Activated CD8-positive, alpha-beta memory T cell treated with anti-CD3 and anti-CD28 coated beads, Interleukin-2, amount 50 U/mL, for 48 hours (primary cell): ENCODE results near the gene ZNF567.
"Not testable (repeated sequence)": the region's sequence is repeated elsewhere in the genome, so short reads cannot be mapped to it uniquely, and the experiment has no call there.

Source experiments
- DNase-seq: peaks from one replicate; pipeline ENCODE4 v3.0.0-alpha.2; 2020

The ZNF567 gene

DNA sequence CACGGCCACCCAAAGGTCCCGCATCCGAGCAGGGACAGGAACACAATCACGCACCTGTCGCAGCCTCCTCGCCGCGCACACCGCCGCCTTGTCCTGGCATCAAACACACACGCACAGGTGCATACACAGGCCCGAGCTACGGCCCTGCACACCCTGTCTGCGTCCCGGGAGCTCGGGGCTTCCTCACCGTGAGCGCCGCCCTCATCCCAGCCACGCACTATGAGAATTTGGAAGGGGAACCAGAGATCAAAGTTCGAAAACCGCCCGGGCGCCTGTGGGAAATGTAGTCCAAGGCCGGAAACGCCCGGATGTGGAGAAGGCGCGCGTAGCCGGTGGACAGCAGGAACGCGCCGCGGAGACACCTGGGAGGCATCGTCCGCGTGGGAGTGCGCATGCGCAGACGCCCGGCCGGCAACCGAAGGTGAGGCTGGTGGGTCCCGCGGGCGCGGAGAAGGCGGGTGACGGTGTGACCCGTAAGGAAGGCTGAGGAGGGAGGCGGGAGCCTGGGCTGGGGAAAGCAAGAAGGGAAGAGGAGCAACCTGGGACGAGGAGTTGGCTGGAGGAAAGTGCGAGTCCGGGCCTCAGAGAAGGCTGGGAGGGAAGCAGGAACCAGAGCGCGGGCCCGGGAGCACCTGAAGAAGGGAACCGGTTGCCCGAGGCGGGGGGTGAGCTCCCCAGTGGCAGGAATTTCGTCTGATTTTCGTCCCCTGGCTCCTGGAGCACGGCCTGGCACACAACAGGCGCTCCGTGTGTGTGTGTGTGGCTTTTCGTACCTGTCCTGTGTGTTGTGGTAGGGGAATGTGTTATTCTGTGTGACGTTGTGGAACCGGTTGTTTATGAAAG lies at the start of gene ZNF567:
TSS of gene ZNF567 (plus strand) at position 399 of the 843 bp plus-strand sequence. CDS start 7,256 bp downstream, outside the sequence.
- peak; percentile 100 for DNase-seq

DNA sequence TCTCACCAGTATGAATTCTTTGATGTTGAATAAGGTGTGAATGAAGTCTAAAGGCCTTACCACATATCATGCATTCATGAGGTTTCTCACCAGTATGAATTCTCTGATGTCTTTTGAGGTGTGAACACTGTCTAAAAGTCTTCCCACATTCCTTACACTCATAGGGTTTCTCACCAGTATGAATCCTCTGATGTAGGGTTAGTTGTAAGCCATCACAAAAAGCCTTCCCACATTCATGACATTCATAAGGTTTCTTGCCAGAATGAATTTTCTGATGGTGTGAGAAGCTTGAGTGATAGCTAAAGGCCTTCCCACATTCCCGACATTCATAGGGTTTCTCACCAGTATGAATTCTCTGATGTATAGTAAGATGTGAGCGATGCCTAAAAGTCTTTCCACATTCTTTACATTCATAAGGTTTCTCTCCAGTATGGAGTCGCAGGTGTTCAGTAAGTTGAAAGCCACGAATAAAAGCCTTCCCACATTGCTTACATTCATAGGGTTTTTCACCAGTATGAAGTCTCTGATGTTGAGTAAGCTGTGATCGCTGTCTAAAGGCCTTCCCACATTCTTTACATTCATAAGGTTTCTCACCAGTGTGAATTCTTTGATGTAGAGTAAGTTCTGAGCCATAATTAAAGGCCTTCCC lies 48.4 kb upstream of the ZNF567 start:
- DNase-seq: no peak

DNA sequence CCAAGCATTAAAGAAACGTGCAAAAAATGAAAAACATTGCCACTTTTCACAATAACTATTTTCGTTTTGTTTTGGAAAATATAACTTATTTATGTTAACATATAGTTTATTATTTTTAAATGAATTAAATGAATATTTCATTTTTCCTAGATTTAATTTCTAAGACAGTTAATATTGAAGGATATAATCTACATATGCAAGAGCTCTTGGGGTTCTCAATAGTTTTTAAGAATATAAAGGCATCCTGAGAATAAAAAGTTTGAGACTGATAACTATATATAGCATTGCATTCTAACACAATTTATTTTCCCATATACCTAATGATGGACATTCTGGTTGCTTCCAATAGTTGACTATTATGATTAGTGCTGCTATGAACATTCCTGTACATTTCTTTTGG lies 40.7 kb upstream of the ZNF567 start:
- no peak for DNase-seq

DNA sequence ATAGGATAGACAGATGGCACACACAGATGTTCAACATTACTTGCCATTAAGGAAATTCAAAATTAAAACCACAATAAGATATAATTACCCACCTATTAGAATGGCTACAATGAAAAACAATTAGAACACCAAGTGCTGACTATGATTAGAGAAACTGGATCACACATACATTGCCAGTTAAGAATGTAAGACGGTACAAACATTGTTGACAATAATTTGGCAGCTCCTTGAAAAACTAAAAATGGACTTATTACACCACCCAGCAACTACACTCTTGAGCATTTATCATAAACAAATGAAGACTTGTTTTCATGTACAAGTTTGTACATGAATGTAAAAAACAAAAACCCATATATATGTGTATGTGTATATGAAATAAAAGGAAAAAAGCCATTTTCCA lies 34.5 kb upstream of the ZNF567 start:
- DNase-seq: no peak

DNA sequence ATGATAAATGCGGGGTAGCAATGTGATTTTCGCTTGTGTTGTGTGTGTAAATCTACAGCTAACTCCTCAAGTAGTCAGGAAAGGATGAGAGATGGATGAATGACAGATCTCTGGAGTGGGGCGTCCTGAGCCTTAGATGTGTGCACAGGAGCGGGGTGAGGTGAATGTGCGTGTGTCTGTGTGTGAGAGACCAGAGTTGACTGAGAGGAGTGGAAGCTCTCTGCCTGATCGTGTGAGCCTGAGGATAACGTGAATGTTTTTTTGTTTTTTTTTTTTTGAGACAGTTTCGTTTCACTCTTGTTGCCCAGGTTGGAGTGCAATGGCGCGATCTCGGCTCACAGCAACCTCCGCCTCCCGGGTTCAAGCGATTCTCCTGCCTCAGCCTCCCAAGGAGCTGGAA lies 21.6 kb upstream of the ZNF567 start:
- no peak for DNase-seq

DNA sequence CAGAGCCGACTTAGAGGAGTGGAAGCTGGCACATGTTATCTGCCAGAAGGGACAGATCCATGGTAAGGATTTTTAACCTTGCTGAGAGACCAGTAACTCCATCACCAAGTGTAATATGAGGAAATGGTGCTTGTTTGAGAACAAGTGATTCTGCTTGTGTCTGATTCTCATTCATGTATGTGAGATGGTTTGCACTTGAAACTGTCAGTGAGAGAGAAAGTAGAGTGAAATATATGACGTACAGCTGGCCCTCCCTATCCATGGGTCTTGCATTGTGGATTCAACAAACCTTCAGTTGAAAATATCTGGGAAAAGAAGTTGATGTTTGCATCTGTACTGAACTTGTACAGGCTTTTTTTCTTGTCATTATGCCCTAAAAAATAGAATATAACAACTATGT lies 18.8 kb upstream of the ZNF567 start:
- DNase-seq: no peak

DNA sequence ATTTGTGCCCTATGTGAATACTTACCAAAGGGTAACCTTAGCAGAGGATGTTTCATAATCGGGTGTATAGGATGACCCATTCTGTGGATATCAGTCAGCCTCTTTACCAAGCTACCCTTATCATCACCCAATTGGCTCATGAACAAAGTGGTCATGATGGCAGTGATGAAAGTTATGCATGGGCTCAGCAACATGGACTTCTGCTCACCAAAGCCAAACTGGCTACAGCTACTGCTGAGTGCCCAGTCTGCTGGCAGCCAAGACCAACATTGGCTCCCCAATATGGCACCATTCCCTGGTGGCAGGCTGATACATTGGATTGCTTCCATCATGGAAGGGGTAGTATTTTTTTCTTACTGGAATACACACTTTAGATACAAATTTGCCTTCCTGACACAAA lies 15.0 kb upstream of the ZNF567 start:
- no peak for DNase-seq

DNA sequence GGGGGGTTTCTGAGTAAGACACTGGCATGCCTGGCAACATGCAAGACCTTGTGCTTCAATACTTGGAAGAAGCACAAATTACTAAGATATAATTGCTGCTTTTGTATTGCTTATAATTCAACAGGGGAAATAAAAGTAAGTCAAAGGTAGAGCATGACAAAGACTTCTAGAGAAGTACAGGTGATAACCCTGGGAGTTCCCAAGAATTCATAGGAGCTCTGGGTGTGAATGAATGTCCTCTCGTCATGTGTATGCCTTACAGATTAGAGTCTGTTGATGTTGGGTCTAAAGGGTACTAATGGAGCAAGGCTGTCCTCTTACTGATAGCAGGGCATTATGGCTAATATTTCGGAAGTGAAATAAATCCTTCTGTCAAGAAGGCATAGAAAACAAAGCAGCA lies 13.2 kb upstream of the ZNF567 start:
- no peak for DNase-seq

DNA sequence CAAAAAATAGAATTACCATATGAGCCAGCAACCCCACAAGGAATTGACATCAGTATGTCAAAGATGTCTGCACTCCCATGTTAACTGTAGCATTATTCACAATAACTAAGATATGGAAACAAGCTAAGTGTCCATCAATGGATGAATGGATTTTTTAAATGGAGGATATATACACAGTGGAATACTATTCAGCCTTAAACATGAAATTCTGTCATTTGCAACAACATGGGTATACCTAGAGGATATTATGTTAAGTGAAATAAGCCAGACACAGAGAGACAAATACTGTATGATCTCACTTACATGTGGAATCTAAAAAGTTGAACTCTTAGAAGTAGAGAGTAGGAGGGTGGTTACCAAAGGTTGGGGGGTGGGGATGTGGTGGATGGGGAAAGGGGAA lies 8.0 kb upstream of the ZNF567 start:
- no peak for DNase-seq

DNA sequence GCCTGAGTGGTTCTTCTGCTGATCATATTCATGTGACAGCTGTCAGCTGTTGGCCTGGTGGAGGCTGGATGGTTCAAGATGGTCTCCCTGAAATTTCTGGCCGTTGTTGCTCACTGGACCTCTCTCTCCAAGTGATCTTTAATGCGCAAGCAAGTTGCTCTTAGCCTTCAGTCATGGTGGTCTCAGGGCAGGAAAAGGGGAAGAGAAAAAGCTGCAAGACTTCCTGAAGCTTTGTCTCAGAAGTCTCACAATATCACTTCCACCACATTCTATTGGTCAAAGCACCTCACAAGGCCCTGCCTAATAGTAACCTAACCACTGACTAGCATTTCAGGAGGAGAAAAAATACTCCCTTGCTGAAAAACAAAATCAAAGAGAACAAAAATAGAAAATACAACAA lies 1.6 kb upstream of the ZNF567 start:
- DNase-seq: no peak

DNA sequence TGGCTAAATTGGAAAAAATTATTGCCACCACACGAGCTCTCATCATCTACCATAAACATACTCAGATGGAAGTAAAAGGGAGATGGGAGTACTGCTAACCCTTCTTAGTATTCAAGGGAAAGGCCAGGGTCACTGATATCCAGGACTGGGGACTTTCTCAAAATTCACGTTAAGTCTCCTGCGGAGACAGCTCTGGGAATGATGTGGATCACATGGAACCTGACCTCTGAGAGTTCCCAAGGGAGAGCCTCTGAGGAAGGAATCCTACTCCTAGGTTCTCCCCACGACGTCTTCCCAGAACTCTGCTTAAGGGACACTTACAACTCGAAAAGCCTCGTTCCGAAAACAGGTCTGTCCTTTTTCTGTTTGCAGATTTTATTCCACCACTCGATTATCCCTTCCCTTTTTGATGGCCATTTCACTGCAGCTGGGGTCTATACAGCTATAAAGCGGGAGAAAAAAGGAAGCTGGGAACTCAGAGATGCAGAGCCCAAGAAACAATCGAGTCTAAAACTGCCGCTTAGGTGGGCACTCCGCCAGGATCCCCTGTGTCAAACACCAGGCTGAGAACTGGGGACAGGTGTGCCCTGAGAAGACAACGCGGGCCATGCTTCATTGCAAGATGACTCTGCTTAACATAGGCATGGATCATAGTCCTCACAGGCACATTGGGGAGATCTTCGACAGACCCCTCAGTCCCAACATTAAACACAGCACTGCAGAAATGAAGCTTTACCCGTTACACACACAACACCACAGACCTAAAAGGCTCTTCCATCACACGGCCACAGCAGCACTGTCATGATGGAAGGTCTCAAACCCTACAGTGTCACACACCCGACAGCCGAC lies 823 bp upstream of the ZNF567 start:
- DNase-seq: peak; percentile 57

DNA sequence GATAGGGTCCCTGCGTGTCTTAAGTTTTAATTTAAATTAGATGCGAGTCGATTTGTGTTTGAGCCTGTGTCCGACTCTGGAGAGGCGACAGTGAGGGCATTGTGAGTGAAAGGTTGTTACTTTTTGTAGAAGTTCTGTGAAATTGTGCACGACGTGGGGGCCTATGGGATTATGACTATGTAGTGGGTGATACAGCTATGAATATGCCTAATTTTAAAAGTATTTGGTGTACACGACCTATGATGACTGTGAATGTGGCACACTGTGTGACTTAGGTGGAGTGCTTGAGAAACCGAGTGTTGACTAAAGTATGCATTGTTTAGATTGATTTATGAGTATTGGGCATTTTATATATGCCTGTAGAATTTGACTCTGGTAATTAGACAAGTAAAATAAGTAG lies 646 bp downstream of the ZNF567 start:
- peak; percentile 53 for DNase-seq

DNA sequence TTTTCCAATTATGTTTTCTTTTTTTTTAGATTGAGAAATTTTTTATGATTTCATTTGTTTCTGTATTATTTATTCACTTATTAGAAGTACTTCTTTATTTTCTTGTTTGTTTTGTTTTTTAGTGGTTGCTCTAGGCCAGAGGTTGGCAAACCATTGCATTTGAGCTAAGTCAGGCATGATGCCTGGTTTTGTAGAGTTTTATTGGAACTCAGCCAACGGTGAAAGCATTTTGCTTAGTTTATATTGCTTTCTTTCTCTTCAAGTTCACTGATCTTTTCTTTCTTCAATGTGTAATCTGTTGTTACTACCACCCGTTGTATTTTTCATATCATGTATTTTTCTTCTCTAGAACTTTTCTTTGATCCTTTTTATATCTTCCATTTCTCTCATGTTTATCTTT lies 19.7 kb downstream of the ZNF567 start:
- no peak for DNase-seq

DNA sequence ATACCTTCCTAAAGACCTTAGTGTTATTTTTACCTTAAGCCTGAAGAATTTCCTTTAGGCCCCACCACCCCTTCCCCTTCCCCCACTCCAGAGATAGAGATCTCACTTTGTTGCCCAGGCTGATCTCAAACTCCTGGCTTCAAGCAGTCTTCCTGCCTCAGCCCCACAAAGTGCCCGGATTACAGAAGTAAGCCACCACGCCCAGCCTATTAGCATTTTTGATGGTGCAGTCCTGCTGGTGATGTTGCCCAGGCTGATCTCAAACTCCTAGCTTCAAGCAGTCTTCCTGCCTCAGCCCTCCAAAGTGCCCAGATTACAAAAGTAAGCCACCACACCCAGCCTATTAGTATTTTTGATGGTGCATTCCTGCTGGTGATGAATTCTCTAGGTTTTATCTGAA lies 22.0 kb downstream of the ZNF567 start:
- DNase-seq: no peak

DNA sequence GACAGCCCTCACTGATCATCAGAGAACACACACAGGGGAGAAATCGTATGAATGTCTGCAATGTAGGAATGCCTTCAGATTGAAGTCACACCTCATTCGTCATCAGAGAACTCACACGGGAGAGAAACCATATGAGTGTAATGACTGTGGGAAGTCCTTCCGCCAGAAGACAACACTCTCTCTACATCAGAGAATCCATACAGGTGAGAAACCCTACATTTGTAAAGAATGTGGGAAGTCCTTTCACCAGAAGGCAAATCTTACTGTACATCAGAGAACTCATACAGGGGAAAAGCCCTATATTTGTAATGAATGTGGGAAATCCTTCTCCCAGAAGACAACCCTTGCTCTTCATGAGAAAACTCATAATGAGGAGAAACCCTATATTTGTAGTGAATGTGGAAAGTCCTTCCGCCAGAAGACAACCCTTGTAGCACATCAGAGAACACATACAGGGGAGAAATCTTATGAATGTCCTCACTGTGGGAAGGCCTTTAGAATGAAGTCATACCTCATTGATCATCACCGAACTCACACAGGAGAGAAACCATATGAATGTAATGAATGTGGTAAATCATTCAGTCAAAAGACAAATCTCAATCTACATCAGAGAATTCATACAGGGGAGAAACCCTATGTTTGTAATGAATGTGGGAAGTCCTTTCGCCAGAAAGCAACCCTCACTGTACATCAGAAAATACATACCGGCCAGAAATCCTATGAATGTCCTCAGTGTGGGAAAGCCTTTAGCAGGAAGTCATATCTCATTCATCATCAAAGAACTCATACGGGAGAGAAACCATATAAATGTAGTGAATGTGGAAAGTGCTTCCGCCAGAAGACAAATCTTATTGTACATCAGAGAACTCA lies 32.5 kb downstream of the ZNF567 start:
- DNase-seq: no peak

DNA sequence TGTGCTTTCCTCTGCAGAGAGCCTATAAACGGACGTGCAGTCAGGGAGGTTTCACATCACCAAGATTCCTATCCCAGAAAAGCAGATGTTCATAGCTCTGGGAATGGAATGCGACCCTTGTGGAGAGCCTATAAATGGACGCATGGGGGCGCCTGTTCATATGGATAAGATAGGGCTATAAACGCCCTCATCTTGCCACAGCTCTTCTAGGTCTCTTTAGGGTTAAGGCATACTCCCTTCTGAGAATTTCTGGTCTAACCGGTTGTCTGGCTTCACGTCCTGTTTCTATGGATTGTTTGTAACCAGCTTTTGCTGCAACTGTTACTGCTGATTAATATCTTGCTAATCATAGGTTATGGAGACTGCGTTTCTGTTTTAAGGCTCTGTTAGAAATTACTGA lies 48.8 kb downstream of the ZNF567 start:
- DNase-seq: not testable (repeated sequence)

DNA sequence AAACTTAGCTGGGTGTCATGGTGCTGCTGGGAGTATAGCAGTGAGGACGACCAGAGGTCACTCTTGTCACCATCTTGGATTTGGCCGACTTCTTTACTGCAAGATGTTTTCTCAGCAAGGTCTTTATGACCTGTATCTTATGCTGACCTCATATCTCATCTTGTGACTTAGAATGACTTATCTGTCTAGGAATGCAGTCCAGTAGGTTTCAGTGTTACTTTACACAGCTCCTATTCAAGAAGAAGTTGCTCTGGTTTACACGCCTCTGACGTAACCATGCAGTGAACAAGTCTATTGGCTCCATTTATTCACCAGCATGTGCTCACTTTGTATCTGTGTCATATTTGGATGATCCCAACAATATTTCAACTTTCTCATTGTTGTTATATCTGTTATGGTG lies 58.5 kb downstream of the ZNF567 start:
- DNase-seq: no peak

DNA sequence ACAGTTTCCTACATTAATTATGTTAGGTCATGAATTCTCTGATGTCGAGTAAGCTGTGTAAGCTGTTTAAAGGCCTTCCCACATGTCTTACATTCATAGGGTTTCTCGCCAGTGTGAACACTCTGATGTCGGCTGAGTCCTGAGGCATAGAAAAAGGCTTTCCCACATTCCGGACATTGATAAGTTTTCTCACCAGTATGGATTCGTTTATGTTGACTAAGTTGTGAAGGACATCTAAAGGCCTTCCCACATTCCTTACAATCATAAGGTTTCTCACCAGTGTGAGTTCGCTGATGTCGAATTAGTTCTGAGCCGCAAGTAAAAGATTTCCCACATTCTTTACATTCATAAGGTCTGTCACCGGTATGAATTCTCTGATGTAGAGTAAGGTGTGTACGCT lies 60.3 kb downstream of the ZNF567 start:
- no peak for DNase-seq

DNA sequence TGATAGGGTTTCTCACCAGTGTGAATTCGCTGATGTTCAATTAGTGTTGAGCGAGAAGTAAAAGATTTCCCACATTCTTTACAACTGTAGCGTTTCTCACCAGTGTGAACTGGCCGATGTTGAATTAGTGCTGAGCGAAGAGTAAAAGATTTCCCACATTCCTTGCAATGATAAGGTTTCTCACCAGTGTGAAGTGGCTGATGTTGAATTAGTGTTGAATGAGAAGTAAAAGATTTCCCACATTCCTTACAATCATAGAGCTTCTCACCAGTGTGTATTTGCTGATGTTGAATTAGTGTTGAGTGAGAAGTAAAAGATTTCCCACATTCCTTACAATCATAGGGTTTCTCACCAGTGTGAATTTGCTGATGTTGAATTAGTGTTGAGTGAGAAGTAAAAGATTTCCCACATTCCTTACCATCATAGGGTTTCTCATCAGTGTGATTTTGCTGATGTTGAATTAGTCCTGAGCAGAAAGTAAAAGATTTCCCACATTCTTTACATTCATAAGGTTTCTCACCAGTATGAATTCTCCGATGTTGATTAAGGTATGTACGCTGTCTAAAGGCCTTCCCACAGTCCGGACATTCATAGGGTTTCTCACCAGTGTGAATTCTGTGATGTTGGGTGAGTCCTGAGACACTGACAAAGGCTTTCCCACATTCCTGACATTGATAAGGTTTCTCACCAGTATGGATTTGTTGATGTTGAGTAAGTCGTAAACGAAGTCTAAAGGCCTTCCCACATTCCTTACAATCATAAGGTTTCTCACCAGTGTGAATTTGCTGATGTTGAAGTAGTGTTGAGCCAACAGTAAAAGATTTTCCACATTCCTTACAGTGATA lies 61.2 kb downstream of the ZNF567 start:
- no peak for DNase-seq

DNA sequence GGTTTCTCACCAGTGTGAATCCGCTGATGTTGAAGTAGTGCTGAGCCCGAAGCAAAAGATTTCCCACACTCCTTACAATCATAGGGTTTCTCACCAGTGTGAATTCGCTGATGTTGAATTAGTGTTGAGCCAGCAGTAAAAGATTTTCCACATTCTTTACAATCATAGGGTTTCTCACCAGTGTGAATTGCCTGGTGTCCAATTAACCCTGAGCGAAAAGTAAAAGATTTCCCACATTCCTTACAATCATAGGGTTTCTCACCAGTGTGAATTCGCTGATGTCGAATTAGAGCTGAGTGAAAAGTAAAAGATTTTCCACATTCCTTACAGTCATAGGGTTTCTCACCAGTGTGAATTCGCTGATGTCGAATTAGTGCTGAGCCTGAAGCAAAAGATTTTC lies 62.2 kb downstream of the ZNF567 start:
- DNase-seq: not testable (repeated sequence)

DNA sequence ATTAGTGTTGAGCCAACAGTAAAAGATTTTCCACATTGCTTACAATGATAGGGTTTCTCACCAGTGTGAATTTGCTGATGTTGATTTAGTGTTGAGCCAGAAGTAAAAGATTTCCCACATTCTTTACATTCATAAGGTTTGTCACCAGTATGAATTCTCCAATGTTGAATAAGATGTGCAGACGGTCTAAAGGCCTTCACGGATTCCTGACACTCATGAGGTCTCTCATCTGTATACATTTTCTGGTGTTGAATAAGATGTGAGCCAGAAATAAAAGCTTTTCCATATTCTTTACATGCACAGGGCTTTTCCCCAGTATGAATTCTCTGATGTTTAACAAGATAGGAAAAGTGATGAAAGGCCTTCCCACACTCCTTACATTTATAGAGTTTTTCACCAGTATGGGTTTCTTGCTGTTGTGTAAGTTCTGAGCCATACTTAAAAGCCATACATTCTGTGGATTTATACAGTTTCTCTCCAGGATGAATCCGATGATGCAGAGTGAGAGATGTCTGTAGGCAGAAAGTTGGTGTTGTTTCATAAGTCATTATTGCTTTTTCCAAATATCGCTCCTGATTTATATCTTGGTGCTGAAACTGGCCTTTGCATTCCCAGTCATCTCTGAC lies 62.8 kb downstream of the ZNF567 start:
- no peak for DNase-seq
